ENCODE results near the gene ITGB7.

DNA sequence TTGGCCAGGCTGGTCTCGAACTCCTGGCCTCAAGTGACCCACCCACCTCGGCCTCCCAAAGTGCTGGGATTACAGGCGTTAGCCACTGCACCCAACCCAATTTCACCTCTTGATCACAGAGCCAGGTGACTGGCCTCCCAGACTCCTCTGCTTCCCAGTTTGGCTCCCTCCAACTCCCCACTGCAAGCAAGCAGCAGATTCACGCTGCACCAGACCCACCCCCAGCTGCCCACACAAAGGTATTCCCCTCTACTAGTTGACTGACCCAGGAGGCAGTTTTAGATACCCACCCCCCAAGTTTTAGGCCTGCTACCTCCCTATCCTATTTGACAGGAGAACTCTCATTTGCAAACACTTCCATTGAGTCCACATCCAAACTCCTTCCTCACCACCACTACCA is 19.8 kb upstream of the ITGB7 start:
- TF ChIP-seq POLR2A (IDR thresholded peaks at IDR 0.05): no peak
- TF ChIP-seq, protein P1, sequence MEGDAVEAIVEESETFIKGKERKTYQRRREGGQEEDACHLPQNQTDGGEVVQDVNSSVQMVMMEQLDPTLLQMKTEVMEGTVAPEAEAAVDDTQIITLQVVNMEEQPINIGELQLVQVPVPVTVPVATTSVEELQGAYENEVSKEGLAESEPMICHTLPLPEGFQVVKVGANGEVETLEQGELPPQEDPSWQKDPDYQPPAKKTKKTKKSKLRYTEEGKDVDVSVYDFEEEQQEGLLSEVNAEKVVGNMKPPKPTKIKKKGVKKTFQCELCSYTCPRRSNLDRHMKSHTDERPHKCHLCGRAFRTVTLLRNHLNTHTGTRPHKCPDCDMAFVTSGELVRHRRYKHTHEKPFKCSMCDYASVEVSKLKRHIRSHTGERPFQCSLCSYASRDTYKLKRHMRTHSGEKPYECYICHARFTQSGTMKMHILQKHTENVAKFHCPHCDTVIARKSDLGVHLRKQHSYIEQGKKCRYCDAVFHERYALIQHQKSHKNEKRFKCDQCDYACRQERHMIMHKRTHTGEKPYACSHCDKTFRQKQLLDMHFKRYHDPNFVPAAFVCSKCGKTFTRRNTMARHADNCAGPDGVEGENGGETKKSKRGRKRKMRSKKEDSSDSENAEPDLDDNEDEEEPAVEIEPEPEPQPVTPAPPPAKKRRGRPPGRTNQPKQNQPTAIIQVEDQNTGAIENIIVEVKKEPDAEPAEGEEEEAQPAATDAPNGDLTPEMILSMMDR (IDR thresholded peaks at IDR 0.05): no peak

All from adrenal gland (tissue), 5 donors.